Osteocyte (in vitro differentiated cells): Measurements from ENCODE around the gene SHANK3. TPM values are rescaled to one million over a fixed set of nuclear protein-coding genes. Genes with fewer than 3 reads are reported as not detected.

Source experiments
- DNase-seq: peaks from one replicate; pipeline ENCODE4 v3.0.0; 2021; ENCODE audit warnings: mixed read lengths; ENCODE audit not compliant: unreplicated experiment; ENCODE audit errors: extremely low spot score
- H3K27ac Mint-ChIP-seq: one replicate; pipeline ENCODE4 v1.8.0; 2021; ENCODE audit warnings: mild to moderate bottlenecking, mixed read lengths; ENCODE audit not compliant: unreplicated experiment
- H3K27me3 Mint-ChIP-seq: one replicate; pipeline ENCODE4 v1.8.0; 2021; ENCODE audit warnings: mixed read lengths; ENCODE audit not compliant: unreplicated experiment
- H3K36me3 Mint-ChIP-seq: one replicate; pipeline ENCODE4 v1.8.0; 2021; ENCODE audit warnings: mixed read lengths; ENCODE audit not compliant: unreplicated experiment
- H3K4me1 Mint-ChIP-seq: one replicate; pipeline ENCODE4 v1.8.0; 2021; ENCODE audit warnings: mixed read lengths; ENCODE audit not compliant: unreplicated experiment
- H3K4me3 Mint-ChIP-seq: one replicate; pipeline ENCODE4 v1.8.0; 2021; ENCODE audit warnings: mild to moderate bottlenecking, moderate library complexity, mixed read lengths; ENCODE audit not compliant: unreplicated experiment
- H3K9me3 Mint-ChIP-seq: one replicate; pipeline ENCODE4 v1.8.0; 2021; ENCODE audit warnings: mixed read lengths; ENCODE audit not compliant: unreplicated experiment
- CTCF ChIP-seq: fragments of 200-600 bp; sonication (generic); IDR thresholded peaks from 2 replicates; pipeline ENCODE4 v1.5.0; 2021; ENCODE audit warnings: antibody characterized with exemption, mild to moderate bottlenecking, moderate library complexity
- total RNA-seq: library from RNA; stranded (reverse); gene quantifications from 2 replicates; pipeline ENCODE4 v1.2.1, GENCODE V29; 2021

The SHANK3 gene
- total RNA-seq, 1 donor from 2014 or later: 4.7 TPM

- H3K36me3 Mint-ChIP-seq: no peaks in the 10 kb centered on the region
- TF ChIP-seq CTCF: no peak
- no peak overlapping the region for H3K27ac Mint-ChIP-seq
- H3K4me3 Mint-ChIP-seq: no peak overlapping the region
- H3K4me1 Mint-ChIP-seq: peaks cover 4% of the 10 kb centered on the region
- no peaks in the 10 kb centered on the region for H3K9me3 Mint-ChIP-seq
- no peak for DNase-seq
- peaks cover 28% of the 10 kb centered on the region for H3K27me3 Mint-ChIP-seq
These were observed 6.9 kb upstream of the SHANK3 start for GRCh38 chr22:50665738-50666137.

- no peak overlapping the region for H3K4me3 Mint-ChIP-seq
- H3K4me1 Mint-ChIP-seq: peaks cover 11% of the 10 kb centered on the region
- DNase-seq: no peak
- peaks cover 34% of the 10 kb centered on the region for H3K27me3 Mint-ChIP-seq
- H3K36me3 Mint-ChIP-seq: no peaks in the 10 kb centered on the region
- no peak overlapping the region for H3K27ac Mint-ChIP-seq
- H3K9me3 Mint-ChIP-seq: no peaks in the 10 kb centered on the region
- TF ChIP-seq CTCF: no peak
These were observed 2.1 kb upstream of the SHANK3 start for GRCh38 chr22:50670513-50670912.

GRCh38 chr22:50670914-50671538 lies 1.6 kb upstream of the SHANK3 start:
- no peaks in the 10 kb centered on the region for H3K36me3 Mint-ChIP-seq
- H3K4me1 Mint-ChIP-seq: peaks cover 11% of the 10 kb centered on the region
- H3K27ac Mint-ChIP-seq: no peak overlapping the region
- no peak for TF ChIP-seq CTCF
- no peak overlapping the region for H3K4me3 Mint-ChIP-seq
- H3K27me3 Mint-ChIP-seq: peaks cover 39% of the 10 kb centered on the region
- no peak for DNase-seq
- no peaks in the 10 kb centered on the region for H3K9me3 Mint-ChIP-seq

GRCh38 chr22:50671641-50672040 lies 982 bp upstream of the SHANK3 start:
- Mint-ChIP-seq H3K36me3 (no peaks in the 10 kb centered on the region), H3K4me3 (no peak overlapping the region), H3K4me1 (peaks cover 11% of the 10 kb centered on the region), H3K27ac (no peak overlapping the region), H3K9me3 (no peaks in the 10 kb centered on the region), H3K27me3 (peaks cover 43% of the 10 kb centered on the region)
- TF ChIP-seq CTCF: no peak
- DNase-seq: no peak

- H3K9me3 Mint-ChIP-seq: no peaks in the 10 kb centered on the region
- no peak overlapping the region for H3K4me3 Mint-ChIP-seq
- no peak for TF ChIP-seq CTCF
- H3K27me3 Mint-ChIP-seq: peaks cover 43% of the 10 kb centered on the region
- peaks cover 11% of the 10 kb centered on the region for H3K4me1 Mint-ChIP-seq
- no peak for DNase-seq
- no peak overlapping the region for H3K27ac Mint-ChIP-seq
- H3K36me3 Mint-ChIP-seq: no peaks in the 10 kb centered on the region
These were observed 582 bp upstream of the SHANK3 start for GRCh38 chr22:50672041-50672440.
